Activated CD4-positive, alpha-beta memory T cell treated with anti-CD3 and anti-CD28 coated beads for 36 hours (primary cell): ENCODE measurements around the gene IL12RB1. TPM values are rescaled to one million over a fixed set of nuclear protein-coding genes. Genes with fewer than 3 reads are reported as not detected.

ENCODE experiments used
- CTCF ChIA-PET: fragments of 350-600 bp; sonication (Branson Sonifier 250); formaldehyde crosslinking; loops from one replicate; lab custom pipeline; 2021; ENCODE audit warnings: antibody characterized with exemption, inconsistent platforms; lab: Charles Lee
- POLR2A ChIA-PET: fragments of 350-600 bp; sonication (Branson Sonifier 250); formaldehyde crosslinking; loops from one replicate; lab custom pipeline; 2021; ENCODE audit warnings: antibody characterized with exemption; lab: Charles Lee
- DNase-seq: peaks from one replicate; pipeline ENCODE4 v3.0.0-alpha.2; 2020
- H3K27ac Mint-ChIP-seq: one replicate; pipeline ENCODE4 v1.8.0; 2021; ENCODE audit warnings: mixed read lengths
- H3K27me3 Mint-ChIP-seq: one replicate; pipeline ENCODE4 v1.8.0; 2021; ENCODE audit warnings: mixed read lengths
- H3K36me3 Mint-ChIP-seq: one replicate; pipeline ENCODE4 v1.8.0; 2021; ENCODE audit warnings: mixed read lengths
- H3K4me1 Mint-ChIP-seq: one replicate; pipeline ENCODE4 v1.8.0; 2021; ENCODE audit warnings: low read depth, mixed read lengths
- H3K4me3 Mint-ChIP-seq: one replicate; pipeline ENCODE4 v1.8.0; 2021; ENCODE audit warnings: mild to moderate bottlenecking, mixed read lengths
- H3K9me3 Mint-ChIP-seq: one replicate; pipeline ENCODE4 v1.8.0; 2021; ENCODE audit warnings: mixed read lengths
- intact Hi-C: fragments of 100-400 bp; cut with micrococcal nuclease; formaldehyde crosslinking; loops from one replicate; pipeline ENCODE4 v1.15.1; 2023
- total RNA-seq, 2 experiments: library from RNA; stranded (reverse); gene quantifications; one replicate each; pipeline ENCODE4 v1.2.3, GENCODE V29; 2021

The IL12RB1 gene
- total RNA-seq, 2 experiments from 2014 or later, result 22.6 to 23.3 TPM

GRCh38 chr19:18121166-18121565 is 34.4 kb upstream of the IL12RB1 start:
- ChIA-PET POLR2A (interaction anchor here (3.2 kb wide), 1 partner anchor 31 kb away, joined by 15 read pairs; the partner anchor contains the start of gene PIK3R2), CTCF (interaction anchor here (1.8 kb wide), 1 partner anchor 131 kb away, joined by 4 read pairs; no protein-coding TSS in a partner anchor)
- peaks cover 35% of the 10 kb centered on the region for H3K4me1 Mint-ChIP-seq
- no peak for DNase-seq
- peak overlapping the region; percentile 87 for H3K27ac Mint-ChIP-seq
- H3K4me3 Mint-ChIP-seq, result no peak overlapping the region
- H3K27me3 Mint-ChIP-seq, result no peaks in the 10 kb centered on the region
- H3K36me3 Mint-ChIP-seq, result peaks cover 20% of the 10 kb centered on the region
- intact Hi-C loops, result no loop called here
- no peaks in the 10 kb centered on the region for H3K9me3 Mint-ChIP-seq

GRCh38 chr19:18120127-18120526 is 33.4 kb upstream of the IL12RB1 start:
- POLR2A ChIA-PET, result interaction anchor here (3.2 kb wide), 1 partner anchor 32 kb away, joined by 15 read pairs; the partner anchor contains the start of gene PIK3R2
- DNase-seq, result no peak
- H3K27me3 Mint-ChIP-seq, result no peaks in the 10 kb centered on the region
- CTCF ChIA-PET, result interaction anchor here (0.8 to 3.7 kb wide), 6 partner anchors 10 to 132 kb away, joined by 3 to 15 read pairs (median 4); partner anchors contain the start of gene PIK3R2
- no peaks in the 10 kb centered on the region for H3K9me3 Mint-ChIP-seq
- H3K36me3 Mint-ChIP-seq, result peaks cover 18% of the 10 kb centered on the region
- H3K4me1 Mint-ChIP-seq, result peaks cover 35% of the 10 kb centered on the region
- H3K4me3 Mint-ChIP-seq, result peak overlapping the region; percentile 81
- H3K27ac Mint-ChIP-seq, result peak overlapping the region; percentile 87
- intact Hi-C loops, result no loop called here

- POLR2A ChIA-PET, result interaction anchor here (3.2 kb wide), 1 partner anchor 32 kb away, joined by 15 read pairs; the partner anchor contains the start of gene PIK3R2
Observed at GRCh38 chr19:18119717-18120105, 33.0 kb upstream of the IL12RB1 start.

GRCh38 chr19:18119013-18119716 is 32.4 kb upstream of the IL12RB1 start:
- Mint-ChIP-seq H3K27me3 (no peaks in the 10 kb centered on the region), H3K4me1 (peaks cover 35% of the 10 kb centered on the region), H3K4me3 (peak overlapping the region; percentile 81), H3K27ac (peak overlapping the region; percentile 87), H3K36me3 (peaks cover 14% of the 10 kb centered on the region), H3K9me3 (no peaks in the 10 kb centered on the region)
- ChIA-PET POLR2A (interaction anchor here (1.0 to 3.2 kb wide), 2 partner anchors 28 to 33 kb away, joined by 3 to 15 read pairs; partner anchors contain the start of gene PIK3R2), CTCF (interaction anchor here (0.7 to 3.7 kb wide), 8 partner anchors 9 to 108 kb away, joined by 3 to 15 read pairs (median 4); partner anchors contain the start of gene PIK3R2)
- peak; percentile 67 for DNase-seq
- intact Hi-C loops, result loop anchor here (1.0 kb wide), 1 partner anchor 33 kb away; no protein-coding TSS in a partner anchor

More at GRCh38 chr19:18119717-18120105, 33.0 kb upstream of the IL12RB1 start:
- Mint-ChIP-seq H3K27me3 (no peaks in the 10 kb centered on the region), H3K4me1 (peaks cover 35% of the 10 kb centered on the region), H3K4me3 (peak overlapping the region; percentile 81), H3K36me3 (peaks cover 18% of the 10 kb centered on the region), H3K27ac (peak overlapping the region; percentile 87), H3K9me3 (no peaks in the 10 kb centered on the region)
- intact Hi-C loops, result loop anchor here (1.0 kb wide), 1 partner anchor 33 kb away; no protein-coding TSS in a partner anchor
- CTCF ChIA-PET, result interaction anchor here (0.8 to 3.7 kb wide), 6 partner anchors 9 to 109 kb away, joined by 3 to 15 read pairs (median 4); partner anchors contain the start of gene PIK3R2
- DNase-seq, result peak; percentile 78

- Mint-ChIP-seq H3K4me3 (peak overlapping the region; percentile 81), H3K9me3 (no peaks in the 10 kb centered on the region), H3K4me1 (peaks cover 35% of the 10 kb centered on the region), H3K27ac (peak overlapping the region; percentile 87), H3K27me3 (no peaks in the 10 kb centered on the region), H3K36me3 (peaks cover 7% of the 10 kb centered on the region)
- peak; percentile 14 for DNase-seq
- ChIA-PET CTCF (interaction anchor here (0.6 to 3.7 kb wide), 9 partner anchors 8 to 370 kb away, joined by 3 to 15 read pairs (median 3); partner anchors contain the start of gene PIK3R2), POLR2A (interaction anchor here (0.9 to 3.2 kb wide), 4 partner anchors 14 to 163 kb away, joined by 3 to 15 read pairs (median 3); partner anchors contain the start of genes JUND and PIK3R2)
- intact Hi-C loops, result loop anchor here (1.0 kb wide), 1 partner anchor 34 kb away; no protein-coding TSS in a partner anchor
Observed at GRCh38 chr19:18118420-18119012, 31.8 kb upstream of the IL12RB1 start.

- ChIA-PET POLR2A (interaction anchor here (0.9 to 3.2 kb wide), 3 partner anchors 13 to 164 kb away, joined by 3 to 15 read pairs (median 3); partner anchors contain the start of genes JUND and PIK3R2), CTCF (interaction anchor here (0.6 to 3.7 kb wide), 6 partner anchors 26 to 371 kb away, joined by 3 to 15 read pairs (median 4); partner anchors contain the start of gene PIK3R2)
- Mint-ChIP-seq H3K36me3 (peaks cover 5% of the 10 kb centered on the region), H3K4me1 (peaks cover 36% of the 10 kb centered on the region), H3K27me3 (no peaks in the 10 kb centered on the region), H3K9me3 (no peaks in the 10 kb centered on the region), H3K4me3 (peak overlapping the region; percentile 81), H3K27ac (peak overlapping the region; percentile 87)
- intact Hi-C loops, result no loop called here
- DNase-seq, result peak; percentile 95
Observed at GRCh38 chr19:18117692-18118378, 31.1 kb upstream of the IL12RB1 start.

- Mint-ChIP-seq H3K9me3 (no peaks in the 10 kb centered on the region), H3K36me3 (peaks cover 2% of the 10 kb centered on the region), H3K4me3 (peak overlapping the region; percentile 81), H3K4me1 (peaks cover 37% of the 10 kb centered on the region), H3K27ac (peak overlapping the region; percentile 58), H3K27me3 (no peaks in the 10 kb centered on the region)
- intact Hi-C loops, result no loop called here
- ChIA-PET POLR2A (interaction anchor here (0.9 to 1.3 kb wide), 2 partner anchors 13 to 164 kb away, joined by 3 read pairs; partner anchors contain the start of gene JUND), CTCF (interaction anchor here (0.9 to 3.7 kb wide), 5 partner anchors 26 to 371 kb away, joined by 3 to 15 read pairs (median 5); partner anchors contain the start of gene PIK3R2)
- DNase-seq, result no peak
Observed at GRCh38 chr19:18117364-18117691, 30.6 kb upstream of the IL12RB1 start.

- H3K36me3 Mint-ChIP-seq, result no peaks in the 10 kb centered on the region
- DNase-seq, result no peak
- intact Hi-C loops, result no loop called here
- no peak overlapping the region for H3K4me3 Mint-ChIP-seq
- ChIA-PET POLR2A (no interaction called here), CTCF (interaction anchor here (0.6 to 2.7 kb wide), 4 partner anchors 38 to 138 kb away, joined by 3 to 22 read pairs (median 8); partner anchors contain the start of gene PIK3R2)
- H3K4me1 Mint-ChIP-seq, result peaks cover 21% of the 10 kb centered on the region
- H3K27ac Mint-ChIP-seq, result no peak overlapping the region
- H3K9me3 Mint-ChIP-seq, result no peaks in the 10 kb centered on the region
- H3K27me3 Mint-ChIP-seq, result no peaks in the 10 kb centered on the region
Observed at GRCh38 chr19:18114483-18114882, 27.7 kb upstream of the IL12RB1 start.

- H3K4me1 Mint-ChIP-seq, result peaks cover 18% of the 10 kb centered on the region
- no peaks in the 10 kb centered on the region for H3K36me3 Mint-ChIP-seq
- no peaks in the 10 kb centered on the region for H3K27me3 Mint-ChIP-seq
- ChIA-PET CTCF (interaction anchor here (0.6 to 4.4 kb wide), 13 partner anchors 10 to 138 kb away, joined by 3 to 35 read pairs (median 6); partner anchors contain the start of genes MAST3 and PIK3R2), POLR2A (no interaction called here)
- no peaks in the 10 kb centered on the region for H3K9me3 Mint-ChIP-seq
- no peak for DNase-seq
- no peak overlapping the region for H3K4me3 Mint-ChIP-seq
- intact Hi-C loops, result loop anchor here (1.0 kb wide), 2 partner anchors 54 to 137 kb away; no protein-coding TSS in a partner anchor
- no peak overlapping the region for H3K27ac Mint-ChIP-seq
Observed at GRCh38 chr19:18113827-18114226, 27.1 kb upstream of the IL12RB1 start.

GRCh38 chr19:18112989-18113478 is 26.3 kb upstream of the IL12RB1 start:
- intact Hi-C loops, result loop anchor here (1.0 kb wide), 2 partner anchors 55 to 138 kb away; no protein-coding TSS in a partner anchor
- CTCF ChIA-PET, result interaction anchor here (0.6 to 4.4 kb wide), 32 partner anchors 10 to 393 kb away, joined by 3 to 35 read pairs (median 4); partner anchors contain the start of genes ARRDC2, MAST3, MPV17L2 and PIK3R2
- Mint-ChIP-seq H3K27ac (no peak overlapping the region), H3K36me3 (no peaks in the 10 kb centered on the region), H3K9me3 (no peaks in the 10 kb centered on the region), H3K27me3 (no peaks in the 10 kb centered on the region), H3K4me1 (peaks cover 11% of the 10 kb centered on the region), H3K4me3 (no peak overlapping the region)
- DNase-seq, result peak; percentile 86
- POLR2A ChIA-PET, result interaction anchor here (1.0 kb wide), 1 partner anchor 39 kb away, joined by 4 read pairs; no protein-coding TSS in a partner anchor
